Caki2 (cell line): ENCODE measurements around the gene EMP3. TPM values are rescaled to one million over a fixed set of nuclear protein-coding genes. Genes with fewer than 3 reads are reported as not detected.
"Not testable (repeated sequence)": the region's sequence is repeated elsewhere in the genome, so short reads cannot be mapped to it uniquely, and the experiment has no call there.

Experiments
- DNase-seq: peaks from one replicate; pipeline ENCODE4 v3.0.0-alpha.2; 2015; ENCODE audit warnings: low read depth
- in situ Hi-C: cut with HindIII; loops from 2 replicates; pipeline ENCODE4 v1.10.0; 2016; ENCODE audit warnings: low sequenced_read_pairs, low pct_unique_long_range_greater_than_20kb, mixed read lengths
- total RNA-seq: library from RNA; depleted of rRNA; stranded (reverse); fragments of >200 nt; shearing (Covaris generic); gene quantifications from 2 replicates; pipeline ENCODE4 v1.2.3, GENCODE V29; 2014; ENCODE audit warnings: low replicate concordance; rRNA removed

EMP3 gene
- total RNA-seq, result 119 and 124 TPM in 2 replicates

- DNase-seq, result peak; percentile 93
- in situ Hi-C loops, result no loop called here
These were observed at the start of gene EMP3 for GRCh38 chr19:48325265-48325910. Gene EMP3, plus strand, starts transcription at chr19:48325552. Its CDS starts 1,293 bp downstream, at chr19:48326845.

- in situ Hi-C loops, result no loop called here
- no peak for DNase-seq
These were observed 45.6 kb upstream of the EMP3 start for GRCh38 chr19:48279747-48280146.

- in situ Hi-C loops, result no loop called here
- no peak for DNase-seq
These were observed 41.4 kb upstream of the EMP3 start for GRCh38 chr19:48283908-48284307.

- in situ Hi-C loops, result no loop called here
- DNase-seq, result no peak
These were observed 40.5 kb upstream of the EMP3 start for GRCh38 chr19:48284896-48285295.

- DNase-seq, result no peak
- in situ Hi-C loops, result no loop called here
These were observed 37.6 kb upstream of the EMP3 start for GRCh38 chr19:48287748-48288147.

- in situ Hi-C loops, result no loop called here
These were observed 35.0 kb upstream of the EMP3 start for GRCh38 chr19:48290401-48290770.

GRCh38 chr19:48290771-48291488, 34.4 kb upstream of the EMP3 start:
- in situ Hi-C loops, result no loop called here
- peak; percentile 65 for DNase-seq

More at GRCh38 chr19:48290401-48290770, 35.0 kb upstream of the EMP3 start:
- DNase-seq, result no peak

- in situ Hi-C loops, result not testable (repeated sequence)
These were observed 33.9 kb upstream of the EMP3 start for GRCh38 chr19:48291489-48291815.

GRCh38 chr19:48292798-48293197, 32.6 kb upstream of the EMP3 start:
- in situ Hi-C loops, result no loop called here
- no peak for DNase-seq

More at GRCh38 chr19:48291489-48291815, 33.9 kb upstream of the EMP3 start:
- DNase-seq, result not testable (repeated sequence)

GRCh38 chr19:48295458-48295857, 29.9 kb upstream of the EMP3 start:
- in situ Hi-C loops, result no loop called here
- DNase-seq, result no peak

GRCh38 chr19:48296963-48297734, 28.2 kb upstream of the EMP3 start:
- no peak for DNase-seq
- in situ Hi-C loops, result no loop called here

- in situ Hi-C loops, result no loop called here
- DNase-seq, result no peak
These were observed 27.4 kb upstream of the EMP3 start for GRCh38 chr19:48297975-48298374.

- DNase-seq, result no peak
- in situ Hi-C loops, result no loop called here
These were observed 23.3 kb upstream of the EMP3 start for GRCh38 chr19:48301886-48302599.

- no peak for DNase-seq
- in situ Hi-C loops, result no loop called here
These were observed 22.8 kb upstream of the EMP3 start for GRCh38 chr19:48302600-48302959.

GRCh38 chr19:48303367-48303766, 22.0 kb upstream of the EMP3 start:
- in situ Hi-C loops, result no loop called here

GRCh38 chr19:48303866-48304265, 21.5 kb upstream of the EMP3 start:
- DNase-seq, result no peak
- in situ Hi-C loops, result no loop called here

More at GRCh38 chr19:48303367-48303766, 22.0 kb upstream of the EMP3 start:
- no peak for DNase-seq

GRCh38 chr19:48308631-48309586, 16.4 kb upstream of the EMP3 start:
- DNase-seq, result no peak
- in situ Hi-C loops, result no loop called here

- DNase-seq, in situ Hi-C loops: not testable (repeated sequence)
These were observed 15.6 kb upstream of the EMP3 start for GRCh38 chr19:48309731-48310130.
